Fibroblast of lung (primary cell): Measurements from ENCODE around the gene ATP5F1A. TPM values are rescaled to one million over a fixed set of nuclear protein-coding genes. Genes with fewer than 3 reads are reported as not detected.
"Not testable (repeated sequence)": the region's sequence is repeated elsewhere in the genome, so short reads cannot be mapped to it uniquely, and the experiment has no call there.

Experiments used
- DNase-seq, 2 donors: peaks; one replicate each; pipeline versions ENCODE4 v3.0.0 to v3.0.0-alpha.2; 2010; ENCODE audit warnings: low read depth in 2 of 2
- H2AFZ ChIP-seq: 2 replicates; pipeline ENCODE4 v1.5.1; 2012; ENCODE audit warnings: low read length, control low read depth, inconsistent platforms
- H3K27ac ChIP-seq: 2 replicates; pipeline ENCODE4 v1.5.1; 2011; ENCODE audit warnings: low read length, control low read depth; ENCODE audit not compliant: insufficient read depth
- H3K27me3 ChIP-seq: 2 replicates; pipeline ENCODE4 v1.5.1; 2011; ENCODE audit warnings: mild to moderate bottlenecking, low read length; ENCODE audit not compliant: control insufficient read depth, insufficient read depth
- H3K36me3 ChIP-seq: 2 replicates; pipeline ENCODE4 v1.5.1; 2011; ENCODE audit warnings: low read length; ENCODE audit not compliant: control insufficient read depth, insufficient read depth
- H3K4me1 ChIP-seq: 2 replicates; pipeline ENCODE4 v1.5.1; 2011; ENCODE audit warnings: low read length; ENCODE audit not compliant: control insufficient read depth, insufficient read depth; ENCODE audit errors: extremely low read depth
- H3K4me2 ChIP-seq: 2 replicates; pipeline ENCODE4 v1.5.1; 2011; ENCODE audit warnings: low read length, control low read depth; ENCODE audit not compliant: insufficient read depth; ENCODE audit errors: extremely low read depth
- H3K4me3 ChIP-seq, 4 experiments: fragments of 200-600 bp in 1 of 4; sonication (generic) in 1 of 4; replicated peaks in 1 of 4; 2 replicates each; pipeline ENCODE4 v1.5.1; 2011 to 2016; ENCODE audit warnings: low read length in 4 of 4, low read depth in 3 of 4, mild to moderate bottlenecking in 3 of 4, control low read depth in 2 of 4, inconsistent platforms in 1 of 4, mixed read lengths in 1 of 4; ENCODE audit not compliant: insufficient read depth in 1 of 4; ENCODE audit errors: control extremely low read depth in 1 of 4
- H3K79me2 ChIP-seq: 2 replicates; pipeline ENCODE4 v1.5.1; 2012; ENCODE audit warnings: mild to moderate bottlenecking, low read length, inconsistent platforms; ENCODE audit not compliant: control insufficient read depth, insufficient read depth
- H3K9ac ChIP-seq: 2 replicates; pipeline ENCODE4 v1.5.1; 2011; ENCODE audit warnings: mild to moderate bottlenecking, low read length, control low read depth; ENCODE audit not compliant: insufficient read depth
- H3K9me3 ChIP-seq: 2 replicates; pipeline ENCODE4 v1.5.1; 2012; ENCODE audit warnings: low read depth, low read length; ENCODE audit not compliant: control insufficient read depth, insufficient read depth
- H4K20me1 ChIP-seq: 2 replicates; pipeline ENCODE4 v1.5.1; 2011; ENCODE audit warnings: low read length; ENCODE audit not compliant: control insufficient read depth, insufficient read depth; ENCODE audit errors: extremely low read depth
- EZH2 ChIP-seq: IDR thresholded peaks from 2 replicates; pipeline ENCODE4 v1.5.1; 2012; ENCODE audit warnings: low read length, control low read depth, mild to moderate bottlenecking; ENCODE audit errors: missing control alignments
- polyA plus RNA-seq, 2 donors: library from polyadenylated mRNA; depleted of rRNA in 1 of 2; stranded (reverse) in 1 of 2; unstranded in 1 of 2; fragments of >200 nt; gene quantifications; 2 replicates each; pipeline ENCODE4 v1.2.1, GENCODE V29; 2011 to 2012; ENCODE audit warnings: missing spikeins in 1 of 2
- total RNA-seq: library from RNA; depleted of rRNA; stranded (reverse); fragments of >200 nt; gene quantifications from 2 replicates; pipeline ENCODE4 v1.2.1, GENCODE V29; 2014
- TF ChIP-seq, protein P1 (sequence below), 2 donors: IDR thresholded peaks in 1 of 2; conservative IDR thresholded peaks in 1 of 2; 1 replicate in 1 of 2; 2 replicates in 1 of 2; pipeline ENCODE4 v1.5.1; 2011 to 2012; ENCODE audit warnings: low read length in 2 of 2, control low read depth in 1 of 2, inconsistent platforms in 1 of 2, low read depth in 1 of 2, mild to moderate bottlenecking in 1 of 2

The ATP5F1A gene
- total and polyA plus RNA-seq, 2 donors (not counting 1 experiment from before 2014, with no cell fraction given) = 591 to 791 TPM

DNA sequence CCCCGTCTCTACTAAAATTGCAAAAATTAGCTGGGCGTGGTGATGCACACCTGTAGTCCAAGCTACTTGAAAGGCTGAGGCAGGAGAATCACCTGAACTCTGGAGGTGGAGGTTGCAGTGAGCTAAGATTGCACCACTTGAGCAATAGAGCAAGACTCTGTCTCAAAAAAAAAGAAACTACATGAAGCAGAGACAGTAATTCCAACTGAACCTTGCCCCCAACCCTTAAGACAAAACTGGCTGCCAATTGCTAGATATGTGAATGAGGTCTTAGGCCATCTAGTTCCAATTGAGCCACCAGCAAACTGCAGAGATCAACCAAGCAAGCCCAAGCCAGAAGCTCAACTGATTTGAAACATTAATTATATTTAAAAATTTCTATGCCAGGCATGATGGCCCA lies 32.0 kb upstream of the ATP5F1A start:
- TF ChIP-seq, protein P1, sequence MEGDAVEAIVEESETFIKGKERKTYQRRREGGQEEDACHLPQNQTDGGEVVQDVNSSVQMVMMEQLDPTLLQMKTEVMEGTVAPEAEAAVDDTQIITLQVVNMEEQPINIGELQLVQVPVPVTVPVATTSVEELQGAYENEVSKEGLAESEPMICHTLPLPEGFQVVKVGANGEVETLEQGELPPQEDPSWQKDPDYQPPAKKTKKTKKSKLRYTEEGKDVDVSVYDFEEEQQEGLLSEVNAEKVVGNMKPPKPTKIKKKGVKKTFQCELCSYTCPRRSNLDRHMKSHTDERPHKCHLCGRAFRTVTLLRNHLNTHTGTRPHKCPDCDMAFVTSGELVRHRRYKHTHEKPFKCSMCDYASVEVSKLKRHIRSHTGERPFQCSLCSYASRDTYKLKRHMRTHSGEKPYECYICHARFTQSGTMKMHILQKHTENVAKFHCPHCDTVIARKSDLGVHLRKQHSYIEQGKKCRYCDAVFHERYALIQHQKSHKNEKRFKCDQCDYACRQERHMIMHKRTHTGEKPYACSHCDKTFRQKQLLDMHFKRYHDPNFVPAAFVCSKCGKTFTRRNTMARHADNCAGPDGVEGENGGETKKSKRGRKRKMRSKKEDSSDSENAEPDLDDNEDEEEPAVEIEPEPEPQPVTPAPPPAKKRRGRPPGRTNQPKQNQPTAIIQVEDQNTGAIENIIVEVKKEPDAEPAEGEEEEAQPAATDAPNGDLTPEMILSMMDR (conservative IDR thresholded peaks at IDR 0.05 in 1 of 2, IDR thresholded peaks at IDR 0.05 in 1 of 2; ENCODE audit: low read depth in 1 of 2, low read length in 2 of 2) = no peak
- TF ChIP-seq EZH2 = no peak
- no peaks in the 10 kb centered on the region for H3K4me1 ChIP-seq
- DNase-seq = no peak
- no peaks in the 10 kb centered on the region for H4K20me1 ChIP-seq
- no peak overlapping the region for H3K4me3 ChIP-seq
- no peaks in the 10 kb centered on the region for H3K27me3 ChIP-seq
- H3K9ac ChIP-seq = no peak overlapping the region
- no peaks in the 10 kb centered on the region for H3K79me2 ChIP-seq
- H2AFZ ChIP-seq = no peak overlapping the region
- no peak overlapping the region for H3K4me2 ChIP-seq
- H3K9me3 ChIP-seq = no peaks in the 10 kb centered on the region
- H3K36me3 ChIP-seq = no peaks in the 10 kb centered on the region
- no peak overlapping the region for H3K27ac ChIP-seq

DNA sequence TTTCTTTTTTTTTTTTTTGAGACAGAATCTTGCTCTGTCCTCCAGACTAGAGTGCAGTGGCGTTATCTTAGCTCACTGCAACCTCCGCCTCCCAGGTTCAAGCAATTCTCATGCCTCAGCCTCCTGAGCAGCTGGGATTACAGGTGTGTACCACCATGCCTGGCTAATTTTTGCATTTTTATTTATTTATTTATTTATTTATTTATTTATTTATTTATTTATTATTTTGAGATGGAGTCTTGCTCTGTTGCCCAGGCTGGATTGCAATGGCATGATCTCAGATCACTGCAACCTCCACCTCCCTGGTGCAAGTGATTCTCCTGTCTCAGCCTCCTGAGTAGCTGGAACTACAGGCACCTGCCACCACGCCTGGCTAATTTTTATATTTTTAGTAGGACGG lies 28.5 kb upstream of the ATP5F1A start:
- DNase-seq = not testable (repeated sequence)

DNA sequence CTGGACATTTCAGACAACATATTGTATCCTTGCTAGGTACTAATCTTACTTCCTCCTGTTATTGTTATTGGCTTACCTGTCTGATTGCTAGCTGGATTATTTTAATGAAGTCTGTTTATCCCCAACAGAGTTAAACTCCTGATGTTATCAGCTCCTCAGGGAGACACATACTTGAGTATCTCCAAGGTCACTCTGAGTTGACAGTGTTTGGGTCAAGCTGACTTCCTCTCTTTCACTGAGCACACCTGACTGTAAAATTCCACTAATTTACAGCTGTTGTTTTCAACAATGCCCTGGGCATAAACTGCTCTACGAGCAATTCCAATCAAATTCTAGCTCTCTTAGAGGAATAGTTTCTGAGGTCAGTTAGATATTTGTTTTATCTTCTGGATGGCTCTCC lies 15.7 kb upstream of the ATP5F1A start:
- Histone ChIP-seq H2AFZ (no peak overlapping the region), H4K20me1 (no peaks in the 10 kb centered on the region), H3K36me3 (no peaks in the 10 kb centered on the region), H3K9me3 (no peaks in the 10 kb centered on the region), H3K4me3 (no peak overlapping the region), H3K9ac (no peak overlapping the region), H3K27ac (no peak overlapping the region), H3K4me2 (no peak overlapping the region), H3K27me3 (no peaks in the 10 kb centered on the region), H3K4me1 (no peaks in the 10 kb centered on the region), H3K79me2 (no peaks in the 10 kb centered on the region)
- TF ChIP-seq, protein P1 (conservative IDR thresholded peaks at IDR 0.05 in 1 of 2, IDR thresholded peaks at IDR 0.05 in 1 of 2; ENCODE audit: low read depth in 1 of 2, low read length in 2 of 2) = no peak
- no peak for TF ChIP-seq EZH2
- no peak for DNase-seq

More for the DNA sequence above, 28.5 kb upstream of the ATP5F1A start:
- H3K4me3 ChIP-seq, H3K9me3 ChIP-seq, H3K27ac ChIP-seq, H3K27me3 ChIP-seq, H2AFZ ChIP-seq, H3K4me2 ChIP-seq, H4K20me1 ChIP-seq, H3K79me2 ChIP-seq, H3K36me3 ChIP-seq, H3K9ac ChIP-seq, H3K4me1 ChIP-seq: not testable (repeated sequence)
